ENCODE measurements around the gene TSPYL2.

TSPYL2 gene

GRCh38 chrX:53081925-53082772, at the start of gene TSPYL2:
Gene TSPYL2 (plus strand): TSS chrX:53082367. CDS start chrX:53082499, 132 bp downstream.
- peak; percentile 45 to 98 (median 92) for DNase-seq

GRCh38 chrX:53036149-53036548, 46.0 kb upstream of the TSPYL2 start:
- DNase-seq: no peak

DNA sequence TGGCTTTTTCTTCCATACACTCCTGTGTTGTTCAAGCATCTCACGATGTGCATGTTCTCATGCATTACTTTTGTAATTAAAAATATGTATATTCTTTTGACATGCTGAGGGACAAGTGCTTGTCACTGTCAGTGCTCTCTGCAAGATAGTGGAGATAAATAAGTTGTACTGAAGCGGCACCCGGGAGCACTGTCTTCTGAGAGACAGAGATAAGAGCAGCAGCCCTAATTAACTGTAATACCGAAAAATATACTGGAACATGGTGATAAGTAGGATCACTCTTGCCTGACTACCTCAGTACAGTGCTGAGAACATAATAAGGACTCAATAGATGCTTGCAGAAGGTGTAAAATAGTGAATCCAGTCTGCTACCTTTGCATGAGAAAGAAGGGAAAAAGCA, 42.9 kb upstream of the TSPYL2 start:
- no peak for DNase-seq

DNA sequence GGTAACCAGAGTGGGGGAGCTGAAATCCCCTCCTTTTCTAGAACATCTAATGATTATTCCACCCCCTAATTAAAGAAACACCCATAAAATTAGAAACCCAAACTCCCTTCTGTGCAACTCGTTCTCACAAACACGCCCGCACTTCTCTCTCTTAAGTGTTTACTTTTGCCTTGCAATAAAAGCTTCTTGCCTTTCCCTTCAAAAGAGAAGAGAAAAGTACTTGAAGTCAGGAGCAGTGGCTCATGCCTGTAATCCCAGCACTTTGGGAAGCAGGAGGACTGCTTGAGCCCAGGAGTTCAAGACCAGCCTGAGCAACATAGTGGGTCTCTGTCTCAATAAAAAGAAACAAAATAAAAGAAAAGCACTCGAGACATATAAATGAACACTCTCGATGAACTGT, 37.2 kb upstream of the TSPYL2 start:
- DNase-seq: no peak

- DNase-seq: no peak
Observed at GRCh38 chrX:53047228-53047627, 34.9 kb upstream of the TSPYL2 start.

DNA sequence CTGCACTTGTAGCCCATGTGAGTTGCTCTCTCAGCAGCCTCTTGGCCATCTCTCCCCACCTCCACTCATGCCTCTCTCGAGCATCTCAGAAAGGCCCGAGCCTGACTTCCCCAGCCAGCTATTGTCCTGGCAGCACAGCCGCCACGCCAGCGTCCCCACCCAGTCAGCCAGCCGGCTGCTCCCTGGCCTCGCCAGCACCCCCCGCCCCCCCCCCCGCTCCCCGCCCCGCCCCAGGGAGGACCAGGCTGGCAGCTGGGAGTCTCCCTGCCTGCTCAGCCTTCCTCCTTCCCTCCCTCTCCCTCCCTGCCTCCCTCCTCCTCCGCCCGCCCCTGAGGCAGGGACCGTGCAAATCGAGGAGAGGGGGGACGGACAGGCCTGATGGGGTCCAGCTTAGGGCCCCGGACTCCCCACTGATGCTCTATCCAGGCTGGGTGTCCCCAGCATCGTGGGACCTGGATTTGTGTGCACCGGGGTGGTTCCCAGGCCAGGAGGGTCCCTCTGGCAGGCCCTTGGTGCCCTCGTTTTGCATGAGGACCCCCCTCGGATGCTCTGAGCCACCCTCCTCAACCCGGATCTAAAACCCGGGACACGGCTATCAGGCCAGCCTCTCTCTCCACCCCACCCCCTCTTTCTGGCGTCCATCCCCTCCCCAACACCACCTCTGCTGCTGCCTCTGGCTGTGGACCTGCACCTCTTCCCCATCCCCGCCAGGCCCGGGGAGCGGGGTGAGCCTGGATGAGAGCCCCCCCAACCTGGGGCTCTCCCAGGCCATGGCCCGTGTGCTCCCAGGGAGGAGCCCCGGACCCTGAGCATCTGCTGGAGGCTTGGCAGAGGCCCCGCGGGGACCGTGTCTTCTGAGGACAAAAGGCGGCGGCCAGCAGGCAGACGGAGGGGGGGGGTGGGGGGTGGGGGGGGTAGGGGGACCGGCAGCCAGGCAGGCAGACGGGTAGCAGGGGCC, 33.7 kb upstream of the TSPYL2 start, which contains the start of gene GPR173:
TSS of gene GPR173 (plus strand) at position 621 of the 958 bp plus-strand sequence. CDS start 27,833 bp downstream, outside the sequence.
- peak in 54 of 56 donors; percentile 14 to 87 (median 66) for DNase-seq

- peak in 4 of 56 donors; percentile 0 to 14 (median 6) for DNase-seq
Observed at GRCh38 chrX:53049127-53049517, 33.0 kb upstream of the TSPYL2 start.

DNA sequence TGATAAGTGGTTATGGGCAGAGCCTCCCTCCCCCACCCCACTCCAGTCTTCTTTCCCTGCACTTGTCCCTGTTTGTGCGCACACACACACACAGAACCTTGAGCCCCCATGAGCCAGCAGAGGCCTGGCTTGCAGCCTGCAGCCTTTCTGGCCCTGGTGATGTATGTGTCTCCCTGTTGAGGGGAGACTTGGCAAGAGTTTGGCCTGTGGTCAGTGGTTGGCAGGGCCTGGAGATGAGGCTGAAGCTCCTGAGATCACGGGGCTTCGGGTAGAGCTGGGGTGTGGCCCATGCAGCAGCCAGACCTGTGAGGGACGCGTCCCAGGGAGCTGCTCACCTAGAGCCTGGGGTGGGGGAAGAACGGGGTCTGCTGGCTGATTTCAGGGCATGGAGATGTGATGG, 31.3 kb upstream of the TSPYL2 start:
- no peak for DNase-seq

GRCh38 chrX:53055244-53055849, 26.8 kb upstream of the TSPYL2 start:
- no peak for DNase-seq

DNA sequence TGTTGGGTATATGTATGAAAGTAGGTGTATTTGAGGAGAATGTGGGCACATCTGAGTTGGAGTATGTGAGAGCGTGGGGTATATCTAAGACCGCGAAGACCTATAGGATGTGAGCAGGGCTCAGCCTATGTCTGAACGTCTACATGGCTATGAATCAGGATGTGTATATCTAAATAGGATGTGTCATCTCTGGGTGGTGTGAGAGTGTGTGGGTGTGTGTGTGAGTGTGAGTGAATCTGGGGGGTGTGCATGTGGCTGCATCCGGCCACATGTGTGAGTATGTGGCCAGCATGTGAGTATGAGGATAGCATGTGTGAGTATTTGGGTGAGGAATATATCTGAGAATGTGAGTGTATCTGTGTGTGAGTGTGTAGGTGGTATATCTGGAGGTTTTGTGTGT, 25.9 kb upstream of the TSPYL2 start:
- no peak for DNase-seq

- DNase-seq: no peak
Observed at GRCh38 chrX:53065104-53065503, 17.1 kb upstream of the TSPYL2 start.

- DNase-seq: no peak
Observed at GRCh38 chrX:53071064-53071463, 11.1 kb upstream of the TSPYL2 start.

- peak in 42 of 56 donors; percentile 6 to 62 (median 30) for DNase-seq
Observed at GRCh38 chrX:53071604-53072417, 10.4 kb upstream of the TSPYL2 start.

- DNase-seq: peak in 1 of 56 donors; percentile 8
Observed at GRCh38 chrX:53072418-53073114, 9.6 kb upstream of the TSPYL2 start.

DNA sequence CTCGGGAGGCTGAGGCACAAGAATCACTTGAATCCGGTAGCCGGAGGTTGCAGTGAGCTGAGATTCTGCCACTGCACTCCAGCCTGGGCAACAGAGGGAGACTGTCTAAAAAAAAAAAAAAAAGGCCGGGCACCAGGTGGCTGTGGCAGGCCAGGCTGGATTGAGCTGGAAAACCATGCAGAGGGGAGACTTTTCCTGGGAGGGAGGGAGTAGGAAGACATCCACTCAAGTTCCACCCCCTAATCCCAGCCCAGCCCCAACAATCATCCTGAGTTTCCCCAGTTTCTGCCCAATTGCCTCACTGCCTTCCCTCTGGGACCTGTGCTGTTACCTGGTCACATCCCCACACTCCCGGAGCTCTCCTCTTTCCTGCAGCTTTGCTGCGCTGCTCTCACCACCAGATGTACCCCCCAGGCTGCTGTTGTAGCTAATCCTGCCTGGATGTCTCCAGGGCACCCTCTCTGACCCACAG, 9.0 kb upstream of the TSPYL2 start:
- no peak for DNase-seq

DNA sequence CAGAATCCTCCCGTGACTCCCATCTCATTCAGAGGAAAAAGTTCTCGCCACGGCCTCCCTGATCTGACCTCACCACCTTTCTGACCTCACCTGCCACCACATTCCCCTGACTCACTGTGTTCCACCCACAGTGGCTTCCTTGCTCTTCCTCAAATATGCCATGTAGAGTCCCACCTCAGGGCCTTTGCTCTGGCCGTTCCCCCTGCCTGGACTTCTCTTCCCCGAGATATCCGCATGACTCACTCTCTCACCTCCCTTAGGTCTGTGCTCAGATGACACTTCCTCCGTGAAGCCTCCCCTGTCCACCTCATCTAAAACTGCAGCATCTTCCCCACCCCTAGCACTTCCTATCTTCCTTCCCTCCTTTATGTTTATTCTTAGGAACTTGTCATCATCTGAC, 7.2 kb upstream of the TSPYL2 start:
- DNase-seq: no peak

GRCh38 chrX:53076671-53077070, 5.5 kb upstream of the TSPYL2 start:
- no peak for DNase-seq

- no peak for DNase-seq
Observed at GRCh38 chrX:53077207-53078197, 4.7 kb upstream of the TSPYL2 start.

DNA sequence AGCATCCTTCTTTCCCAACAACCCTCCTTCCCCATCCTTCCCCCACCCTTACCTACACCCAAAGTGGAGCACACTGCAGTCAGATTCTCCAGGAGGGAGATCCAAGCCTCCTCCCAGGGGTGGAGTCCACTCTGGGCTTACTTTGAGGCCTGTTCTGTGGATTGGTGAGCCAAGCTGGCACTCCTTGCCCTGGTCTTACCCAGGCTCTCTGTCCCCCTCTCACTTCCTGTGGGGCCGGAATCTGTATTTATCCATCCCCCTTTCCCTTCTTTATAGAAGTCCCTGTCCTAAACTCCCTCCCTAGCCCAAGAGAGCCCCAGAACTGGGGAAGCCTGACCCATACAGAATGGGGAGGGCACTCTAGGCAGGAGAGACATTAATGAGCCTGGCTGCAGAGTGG, 3.2 kb upstream of the TSPYL2 start:
- DNase-seq: no peak
